Common myeloid progenitor, CD34-positive (primary cell): Measurements from ENCODE around the gene DPF3.

Experiments
- CTCF ChIA-PET: fragments of 350-600 bp; sonication (Branson Sonifier 250); formaldehyde crosslinking; loops from one replicate; lab custom pipeline; 2021; ENCODE audit warnings: antibody characterized with exemption; lab: Charles Lee
- POLR2A ChIA-PET: fragments of 350-600 bp; sonication (Branson Sonifier 250); formaldehyde crosslinking; loops from one replicate; lab custom pipeline; 2021; ENCODE audit warnings: antibody characterized with exemption; lab: Charles Lee
- DNase-seq, 3 donors: peaks; one replicate each; pipeline versions ENCODE4 v3.0.0 to v3.0.0-alpha.2; 2013
- H3K27ac ChIP-seq, 2 experiments: 1 replicate in 1 of 2; 2 replicates in 1 of 2; pipeline ENCODE4 v1.7.0; 2013; ENCODE audit warnings: inconsistent platforms in 2 of 2, low read length in 2 of 2, mild to moderate bottlenecking in 2 of 2, low read depth in 1 of 2, moderate library complexity in 1 of 2; ENCODE audit not compliant: severe bottlenecking in 2 of 2, insufficient read depth in 1 of 2, poor library complexity in 1 of 2
- H3K27me3 ChIP-seq, 5 experiments: replicated peaks in 2 of 5; 1 replicate in 3 of 5; 2 replicates in 2 of 5; pipeline versions ENCODE4 v1.6.1 to v1.7.0; 2013; ENCODE audit warnings: low read length in 4 of 5, mild to moderate bottlenecking in 2 of 5, moderate library complexity in 2 of 5, inconsistent platforms in 1 of 5; ENCODE audit not compliant: insufficient read depth in 5 of 5, control insufficient read depth in 4 of 5
- H3K36me3 ChIP-seq, 4 experiments: 1 replicate in 2 of 4; 2 replicates in 2 of 4; pipeline versions ENCODE4 v1.6.1 to v1.7.0; 2013; ENCODE audit warnings: low read length in 3 of 4, control low read depth in 1 of 4, mild to moderate bottlenecking in 1 of 4; ENCODE audit not compliant: control insufficient read depth in 4 of 4, insufficient read depth in 4 of 4
- H3K4me1 ChIP-seq, 4 experiments: 1 replicate in 3 of 4; 2 replicates in 1 of 4; pipeline versions ENCODE4 v1.6.1 to v1.7.1; 2013; ENCODE audit warnings: low read length in 3 of 4, mild to moderate bottlenecking in 3 of 4, control low read depth in 1 of 4, inconsistent platforms in 1 of 4, moderate library complexity in 1 of 4; ENCODE audit not compliant: control insufficient read depth in 4 of 4, insufficient read depth in 4 of 4; ENCODE audit errors: control extremely low read depth in 1 of 4
- H3K4me3 ChIP-seq, 7 experiments: 1 replicate in 4 of 7; 2 replicates in 3 of 7; pipeline versions ENCODE4 v1.5.1 to v1.7.0; 2013; ENCODE audit warnings: mild to moderate bottlenecking in 7 of 7, low read length in 6 of 7, moderate library complexity in 6 of 7, inconsistent platforms in 2 of 7, low read depth in 2 of 7, control low read depth in 1 of 7; ENCODE audit not compliant: insufficient read depth in 4 of 7, control insufficient read depth in 1 of 7; ENCODE audit errors: extremely low read depth in 1 of 7
- H3K9me3 ChIP-seq, 5 experiments: 1 replicate in 4 of 5; 2 replicates in 1 of 5; pipeline versions ENCODE4 v1.6.1 to v1.7.1; 2013; ENCODE audit warnings: low read length in 4 of 5, mild to moderate bottlenecking in 2 of 5, inconsistent platforms in 1 of 5, low read depth in 1 of 5, moderate library complexity in 1 of 5; ENCODE audit not compliant: control insufficient read depth in 4 of 5, insufficient read depth in 2 of 5; ENCODE audit errors: control extremely low read depth in 1 of 5
- WGBS: methylation state at CpG from one replicate; pipeline ENCODE4 v1.1.5; 2013; ENCODE audit not compliant: insufficient coverage; 5-methylcytosine and 5-hydroxymethylcytosine counted together

The DPF3 gene

DNA sequence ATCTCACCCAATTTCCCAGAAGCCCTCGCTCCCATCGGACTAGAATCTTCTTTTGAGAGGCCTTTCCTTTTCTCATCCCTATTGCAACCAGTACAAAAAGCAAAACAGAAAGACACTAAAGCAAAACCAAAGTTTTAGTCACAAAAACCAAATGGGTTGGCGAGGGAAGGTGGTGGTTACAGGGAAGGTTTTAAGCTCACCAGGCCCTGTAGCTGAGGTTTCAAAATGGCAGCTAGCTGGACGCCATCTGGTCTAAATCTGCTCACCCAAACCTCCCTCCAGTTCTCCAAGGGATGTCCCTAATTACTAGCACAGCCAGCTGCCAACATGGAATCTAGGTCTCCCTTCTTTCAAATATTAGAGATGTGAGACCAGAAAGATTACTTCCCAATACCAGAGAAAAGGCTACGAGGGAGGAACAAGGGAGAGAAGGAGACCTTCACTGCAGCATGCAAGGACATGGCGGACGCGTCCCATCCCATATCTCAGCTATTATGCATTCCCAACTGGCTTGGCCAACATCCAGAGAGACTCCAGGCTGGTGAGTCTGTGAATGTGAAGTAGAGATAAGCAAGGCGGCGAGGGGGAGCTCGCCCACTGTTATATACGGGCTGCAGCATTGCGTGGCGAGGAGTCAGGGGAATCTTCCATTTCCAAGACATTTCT lies 70.8 kb downstream of the DPF3 start:
- 95% methylated on average over 8 of the region's 14 CpGs for WGBS
- Histone ChIP-seq H3K4me3 (no peak overlapping the region), H3K9me3 (peaks cover 0 to 10% (median 0%) of the 10 kb centered on the region in 5 experiments), H3K36me3 (no peaks in the 10 kb centered on the region), H3K27me3 (peaks cover 0 to 21% (median 4%) of the 10 kb centered on the region in 5 experiments), H3K27ac (no peak overlapping the region), H3K4me1 (no peaks in the 10 kb centered on the region)
- peak in 1 of 3 donors; percentile 13 for DNase-seq
- CTCF ChIA-PET = interaction anchor here (1.0 kb wide), 1 partner anchor 295 kb away, joined by 3 read pairs; no protein-coding TSS in a partner anchor
- POLR2A ChIA-PET = no interaction called here

DNA sequence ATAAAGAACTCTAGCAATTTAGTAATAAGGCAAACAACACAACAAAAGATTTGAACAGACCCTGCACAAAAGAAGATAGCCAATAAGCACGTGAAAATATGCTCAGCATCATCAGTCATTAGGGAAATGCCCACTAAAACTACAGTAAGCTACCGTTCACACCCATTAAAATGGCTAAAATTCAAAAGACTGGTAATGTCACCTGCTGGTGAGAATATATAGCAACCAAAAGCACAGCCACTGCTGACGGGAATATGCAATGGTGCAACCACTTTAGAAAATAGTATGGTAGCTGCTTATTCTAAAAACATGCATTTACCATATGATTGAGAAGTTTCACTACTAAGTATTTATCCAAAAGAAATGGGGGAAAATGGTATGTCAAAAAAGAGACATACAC lies 74.9 kb downstream of the DPF3 start:
- no peaks in the 10 kb centered on the region for H3K4me1 ChIP-seq
- CTCF ChIA-PET = no interaction called here
- no peaks in the 10 kb centered on the region for H3K36me3 ChIP-seq
- DNase-seq = no peak
- peaks cover 0 to 12% (median 4%) of the 10 kb centered on the region in 5 experiments for H3K27me3 ChIP-seq
- H3K9me3 ChIP-seq = peaks cover 0 to 10% (median 0%) of the 10 kb centered on the region in 5 experiments
- 100% methylated on average over 2 of the region's 3 CpGs for WGBS
- no peak overlapping the region for H3K27ac ChIP-seq
- H3K4me3 ChIP-seq = no peak overlapping the region
- POLR2A ChIA-PET = no interaction called here

DNA sequence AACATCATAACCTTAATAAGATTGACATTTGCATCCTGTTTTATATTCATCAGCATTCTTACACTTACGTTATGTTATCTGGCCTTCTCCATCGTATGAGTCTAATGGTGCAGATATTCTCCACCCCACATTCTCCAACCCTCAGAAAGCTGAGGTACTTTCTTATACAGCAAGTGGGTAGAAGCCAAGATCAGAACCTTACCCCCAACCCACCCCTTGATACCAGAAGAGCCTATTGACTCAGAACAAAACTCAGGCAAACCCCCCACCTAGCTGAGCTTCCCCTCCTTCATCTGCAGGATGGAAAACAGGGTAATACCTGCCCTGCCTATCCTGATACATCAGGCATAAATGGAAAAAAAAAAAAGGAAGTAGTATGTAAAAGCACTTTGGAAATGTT lies 77.6 kb downstream of the DPF3 start:
- POLR2A ChIA-PET = no interaction called here

DNA sequence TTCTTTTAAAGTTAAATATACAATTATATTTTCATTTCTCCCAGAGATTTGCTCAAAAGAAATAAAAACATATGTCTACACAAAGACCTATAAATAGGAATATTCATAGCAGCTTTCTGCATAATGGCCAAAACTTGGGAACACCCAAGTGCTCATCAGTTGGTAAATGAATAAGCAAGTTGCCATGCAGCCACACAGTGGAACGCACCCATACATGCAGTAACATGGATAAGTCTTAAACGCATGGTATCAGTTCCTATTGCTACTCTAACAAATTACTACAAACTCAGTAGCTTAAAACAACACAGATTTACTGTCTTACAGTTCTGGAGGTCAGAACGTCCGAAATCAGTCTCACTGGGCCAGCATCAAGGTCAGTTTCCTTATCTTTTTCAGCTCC lies 78.5 kb downstream of the DPF3 start:
- ChIA-PET CTCF (interaction anchor here (1.8 kb wide), 1 partner anchor 298 kb away, joined by 5 read pairs; no protein-coding TSS in a partner anchor), POLR2A (no interaction called here)
- Histone ChIP-seq H3K9me3 (peaks cover 0 to 10% (median 0%) of the 10 kb centered on the region in 5 experiments), H3K27ac (no peak overlapping the region), H3K4me1 (no peaks in the 10 kb centered on the region), H3K36me3 (no peaks in the 10 kb centered on the region), H3K27me3 (peaks cover 0 to 6% (median 2%) of the 10 kb centered on the region in 5 experiments), H3K4me3 (no peak overlapping the region)
- 100% methylated on average over 4 of the region's 4 CpGs for WGBS
- no peak for DNase-seq

More for the DNA sequence above, 77.6 kb downstream of the DPF3 start:
- H3K9me3 ChIP-seq = peaks cover 0 to 10% (median 0%) of the 10 kb centered on the region in 5 experiments
- CTCF ChIA-PET = interaction anchor here (1.8 kb wide), 1 partner anchor 299 kb away, joined by 5 read pairs; no protein-coding TSS in a partner anchor
- 89% methylated on average over 2 of the region's 2 CpGs for WGBS
- no peaks in the 10 kb centered on the region for H3K4me1 ChIP-seq
- H3K27me3 ChIP-seq = peaks cover 0 to 6% (median 2%) of the 10 kb centered on the region in 5 experiments
- H3K36me3 ChIP-seq = no peaks in the 10 kb centered on the region
- DNase-seq = no peak
- H3K4me3 ChIP-seq = no peak overlapping the region
- no peak overlapping the region for H3K27ac ChIP-seq

DNA sequence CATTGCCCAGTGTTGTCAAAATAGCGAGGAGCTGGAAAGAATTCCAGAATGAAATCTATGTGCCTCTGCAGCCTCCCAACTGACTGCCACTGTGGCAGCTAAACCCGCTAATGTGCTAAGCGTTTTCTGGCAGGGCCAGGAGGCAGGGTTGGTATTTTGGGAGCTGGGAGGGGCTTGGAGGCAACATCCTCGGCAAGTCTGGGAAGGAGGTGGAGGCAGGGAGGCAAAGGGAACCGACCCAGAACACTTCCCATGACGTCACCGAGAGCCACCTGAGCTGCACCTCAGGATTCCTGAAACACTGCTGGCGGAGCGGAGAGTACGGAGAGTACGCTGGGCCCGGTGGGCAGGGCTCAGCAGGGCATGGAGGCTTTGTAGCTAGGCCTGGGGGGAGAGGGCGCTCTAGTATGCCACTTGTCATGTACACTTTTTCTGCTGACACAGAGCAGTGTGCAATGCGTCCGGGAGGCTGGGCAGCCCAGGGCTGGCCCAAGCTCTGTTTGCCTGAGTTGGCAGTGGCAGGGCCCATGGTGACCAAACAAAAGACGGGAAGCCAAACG lies 81.5 kb downstream of the DPF3 start:
- 91% methylated on average over 15 of the region's 17 CpGs for WGBS
- H3K4me1 ChIP-seq = no peaks in the 10 kb centered on the region
- no peaks in the 10 kb centered on the region for H3K36me3 ChIP-seq
- DNase-seq = no peak
- peaks cover 0 to 8% (median 0%) of the 10 kb centered on the region in 5 experiments for H3K9me3 ChIP-seq
- no peak overlapping the region for H3K27ac ChIP-seq
- POLR2A ChIA-PET = no interaction called here
- H3K27me3 ChIP-seq = peaks cover 0 to 6% (median 5%) of the 10 kb centered on the region in 5 experiments
- CTCF ChIA-PET = no interaction called here
- no peak overlapping the region for H3K4me3 ChIP-seq

DNA sequence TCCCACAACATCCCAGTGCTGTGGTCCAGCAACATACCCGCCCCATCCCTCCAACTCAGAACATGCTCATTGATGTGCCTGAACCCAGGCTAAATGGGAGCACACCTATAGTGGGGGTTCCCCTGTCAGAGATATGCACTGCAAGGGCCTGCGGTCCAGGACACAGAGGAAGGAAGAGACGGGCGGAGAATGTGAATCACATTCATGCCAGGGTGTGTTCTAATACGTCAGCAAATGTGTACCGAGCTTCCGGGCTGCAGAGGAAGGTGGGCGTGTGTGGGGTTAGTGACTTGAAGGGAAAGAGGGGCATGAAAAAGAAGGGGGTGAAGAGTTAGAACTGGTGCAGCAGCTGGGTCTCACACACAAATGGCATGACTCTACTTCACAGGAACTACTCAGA lies 83.7 kb downstream of the DPF3 start:
- POLR2A ChIA-PET = no interaction called here
- H3K36me3 ChIP-seq = no peaks in the 10 kb centered on the region
- peaks cover 0 to 6% (median 4%) of the 10 kb centered on the region in 5 experiments for H3K27me3 ChIP-seq
- H3K27ac ChIP-seq = no peak overlapping the region
- 98% methylated on average over 7 of the region's 8 CpGs for WGBS
- H3K9me3 ChIP-seq = peaks cover 0 to 8% (median 0%) of the 10 kb centered on the region in 5 experiments
- CTCF ChIA-PET = no interaction called here
- H3K4me1 ChIP-seq = no peaks in the 10 kb centered on the region
- no peak overlapping the region for H3K4me3 ChIP-seq
- DNase-seq = no peak

DNA sequence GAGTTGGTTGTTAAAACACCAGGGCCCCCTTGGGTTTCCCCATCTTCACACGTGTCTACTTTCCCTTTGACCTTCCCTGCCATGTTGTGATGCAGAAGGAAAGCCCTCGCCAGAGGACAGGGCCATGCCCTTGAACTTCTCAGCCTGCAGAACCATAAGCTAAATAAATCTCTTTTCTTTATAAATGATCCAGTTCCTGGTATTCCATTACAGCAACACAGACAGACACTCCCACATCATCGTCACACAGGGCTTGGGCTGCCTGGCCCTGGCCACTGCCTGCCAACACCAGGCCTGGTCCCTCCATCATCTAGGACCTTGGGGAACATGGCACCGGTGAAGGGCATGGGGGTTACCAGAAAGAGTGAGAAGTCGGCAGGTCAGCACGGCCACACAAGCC lies 84.8 kb downstream of the DPF3 start:
- POLR2A ChIA-PET = no interaction called here
- Histone ChIP-seq H3K36me3 (no peaks in the 10 kb centered on the region), H3K27ac (no peak overlapping the region), H3K9me3 (peaks cover 0 to 8% (median 0%) of the 10 kb centered on the region in 5 experiments), H3K4me1 (no peaks in the 10 kb centered on the region), H3K27me3 (peaks cover 0 to 5% (median 4%) of the 10 kb centered on the region in 5 experiments), H3K4me3 (no peak overlapping the region)
- no peak for DNase-seq
- 72% methylated on average over 4 of the region's 6 CpGs for WGBS
- CTCF ChIA-PET = no interaction called here
